Caco-2 (cell line): ENCODE results near the gene FAM174C. TPM values are rescaled to one million over a fixed set of nuclear protein-coding genes. Genes with fewer than 3 reads are reported as not detected.
A peak's percentile ranks its signal among the peaks of the same experiment; 100 is the strongest.

Source experiments
- BruUV-seq: library from RNA; stranded (reverse); fragments of 400-500 nt; replicated peaks from 2 replicates; lab custom pipeline; 2021; lab: Mats Ljungman, UMichigan
- CTCF ChIA-PET: fragments of 300-600 bp; sonication (Branson Sonifier 250); formaldehyde crosslinking; loops from one replicate; lab custom pipeline; 2022; ENCODE audit warnings: antibody characterized with exemption; lab: Charles Lee
- POLR2A ChIA-PET: fragments of 300-600 bp; sonication (Branson Sonifier 250); formaldehyde crosslinking; loops from one replicate; lab custom pipeline; 2022; ENCODE audit warnings: antibody characterized with exemption; lab: Charles Lee
- DNase-seq, 2 experiments: peaks; one replicate each; pipeline versions ENCODE4 v3.0.0 to v3.0.0-alpha.2; 2020 to 2022
- H3K27me3 ChIP-seq: replicated peaks from 2 replicates; pipeline ENCODE4 v1.6.0; 2011; ENCODE audit warnings: low read length; ENCODE audit not compliant: control insufficient read depth, insufficient read depth
- H3K36me3 ChIP-seq: 2 replicates; pipeline ENCODE4 v1.5.1; 2011; ENCODE audit warnings: low read length; ENCODE audit not compliant: control insufficient read depth, insufficient read depth
- H3K4me1 ChIP-seq: fragments of 250-450 bp; sonication (Bioruptor Pico); 2 replicates; pipeline ENCODE4 v1.5.1; 2020; ENCODE audit warnings: mild to moderate bottlenecking
- H3K4me3 ChIP-seq: 2 replicates; pipeline ENCODE4 v1.5.1; 2011; ENCODE audit warnings: low read depth, mild to moderate bottlenecking, control low read depth, low read length
- H3K9me3 ChIP-seq: fragments of 250-450 bp; sonication (Bioruptor Pico); 2 replicates; pipeline ENCODE4 v1.5.1; 2020; ENCODE audit warnings: mild to moderate bottlenecking, moderate library complexity
- H3K27ac Mint-ChIP-seq: one replicate; pipeline ENCODE4 v1.8.0; 2022; ENCODE audit warnings: mixed read lengths; ENCODE audit not compliant: unreplicated experiment
- H3K27me3 Mint-ChIP-seq: one replicate; pipeline ENCODE4 v1.8.0; 2022; ENCODE audit warnings: mixed read lengths; ENCODE audit not compliant: insufficient read depth, unreplicated experiment
- H3K36me3 Mint-ChIP-seq: one replicate; pipeline ENCODE4 v1.8.0; 2022; ENCODE audit warnings: mild to moderate bottlenecking, mixed read lengths; ENCODE audit not compliant: insufficient read depth, unreplicated experiment
- H3K4me1 Mint-ChIP-seq: one replicate; pipeline ENCODE4 v1.8.0; 2022; ENCODE audit warnings: low read depth, mixed read lengths; ENCODE audit not compliant: unreplicated experiment
- H3K4me3 Mint-ChIP-seq: one replicate; pipeline ENCODE4 v1.8.0; 2022; ENCODE audit warnings: mild to moderate bottlenecking, moderate library complexity, mixed read lengths; ENCODE audit not compliant: unreplicated experiment
- H3K9me3 Mint-ChIP-seq: one replicate; pipeline ENCODE4 v1.8.0; 2022; ENCODE audit warnings: mixed read lengths; ENCODE audit not compliant: unreplicated experiment
- CTCF ChIP-seq, 2 experiments: fragments of 200-600 bp in 1 of 2; IDR thresholded peaks; 1 replicate in 1 of 2; 2 replicates in 1 of 2; pipeline versions ENCODE4 v1.5.1 to v1.8.0; 2011 to 2022; ENCODE audit warnings: antibody characterized with exemption in 1 of 2, control low read depth in 1 of 2, inconsistent platforms in 1 of 2, low read depth in 1 of 2, low read length in 1 of 2, mild to moderate bottlenecking in 1 of 2, moderate library complexity in 1 of 2; ENCODE audit not compliant: insufficient read depth in 1 of 2, severe bottlenecking in 1 of 2, unreplicated experiment in 1 of 2
- intact Hi-C: fragments of 100-400 bp; cut with micrococcal nuclease; formaldehyde crosslinking; loops from one replicate; pipeline ENCODE4 v1.10.0; 2022; ENCODE audit not compliant: unreplicated experiment
- total RNA-seq: library from RNA; stranded (reverse); gene quantifications from 2 replicates; pipeline ENCODE4 v1.2.3, GENCODE V29; 2022

FAM174C gene
- total RNA-seq, 1 experiment from 2014 or later: 51.0 TPM

DNA sequence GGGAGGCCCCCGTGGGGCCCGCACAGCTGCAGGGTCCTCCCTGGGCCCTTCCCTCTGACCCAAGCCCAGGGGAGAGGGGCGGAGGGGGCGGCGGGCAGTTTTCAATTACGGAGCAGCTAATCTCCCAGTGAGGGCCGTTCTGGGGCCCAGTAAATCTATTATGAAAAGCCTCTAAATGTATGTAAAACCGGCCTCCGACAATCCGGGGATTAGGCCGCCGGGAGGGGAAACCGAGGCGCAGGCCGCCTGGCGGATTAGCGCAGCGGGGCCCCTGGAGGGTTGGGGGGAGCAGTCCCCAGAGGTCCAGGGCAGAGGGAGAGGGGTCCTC is 35.5 kb downstream of the FAM174C start:
- H3K27me3 ChIP-seq: no peaks in the 10 kb centered on the region
- no peak for TF ChIP-seq CTCF (IDR thresholded peaks at IDR 0.05; ENCODE audit: insufficient read depth in 1 of 2, low read depth in 1 of 2, low read length in 1 of 2, severe bottlenecking in 1 of 2, unreplicated experiment in 1 of 2)
- intact Hi-C loops: no loop called here
- peaks cover 14% of the 10 kb centered on the region for H3K4me1 ChIP-seq
- no peaks in the 10 kb centered on the region for H3K4me1 Mint-ChIP-seq
- ChIA-PET POLR2A (interaction anchor here (0.9 kb wide), 1 partner anchor 43 kb away, joined by 3 read pairs; no protein-coding TSS in a partner anchor), CTCF (no interaction called here)
- no peaks in the 10 kb centered on the region for H3K36me3 ChIP-seq
- BruUV-seq: no TSS peak
- H3K4me3 Mint-ChIP-seq: no peak overlapping the region
- no peaks in the 10 kb centered on the region for H3K9me3 ChIP-seq
- H3K4me3 ChIP-seq: no peak overlapping the region
- no peak for DNase-seq
- peaks cover 10% of the 10 kb centered on the region for H3K36me3 Mint-ChIP-seq
- H3K27me3 Mint-ChIP-seq: no peaks in the 10 kb centered on the region
- no peak overlapping the region for H3K27ac Mint-ChIP-seq
- H3K9me3 Mint-ChIP-seq: no peaks in the 10 kb centered on the region

DNA sequence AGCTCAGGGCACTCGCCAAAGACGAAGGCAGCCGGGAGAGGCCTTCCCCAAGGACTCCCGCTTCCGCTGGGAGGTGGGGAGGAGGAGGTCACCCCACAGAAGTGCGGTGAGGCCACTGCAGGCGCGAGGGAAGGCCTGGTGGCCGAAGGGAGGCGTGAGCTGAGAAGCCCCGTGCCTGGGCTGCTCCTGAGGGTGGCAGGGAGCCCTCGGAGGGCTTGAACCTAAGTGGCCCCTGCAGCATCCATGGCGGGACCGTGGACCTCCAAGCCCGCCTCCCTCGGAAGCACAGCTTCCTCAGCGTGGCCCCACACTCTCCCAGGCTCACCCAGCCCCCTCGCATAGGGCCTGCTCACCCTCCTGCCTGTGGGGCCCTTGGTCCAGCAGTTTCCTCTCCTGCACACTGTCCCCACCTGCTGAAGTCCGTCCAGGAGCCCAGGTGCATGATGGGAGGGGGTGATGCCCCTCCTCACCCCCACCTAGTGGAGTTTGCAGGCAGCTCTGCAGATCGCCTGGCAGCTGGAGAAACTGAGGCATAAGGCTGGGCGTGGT is 36.3 kb downstream of the FAM174C start:
- no peak overlapping the region for H3K27ac Mint-ChIP-seq
- no peaks in the 10 kb centered on the region for H3K9me3 ChIP-seq
- H3K4me3 ChIP-seq: no peak overlapping the region
- BruUV-seq: no TSS peak
- intact Hi-C loops: no loop called here
- no peaks in the 10 kb centered on the region for H3K4me1 Mint-ChIP-seq
- H3K4me1 ChIP-seq: peaks cover 14% of the 10 kb centered on the region
- POLR2A ChIA-PET: interaction anchor here (0.9 to 1.2 kb wide), 2 partner anchors 43 kb away, joined by 3 to 4 read pairs; partner anchors contain the start of gene CIRBP
- no peak for TF ChIP-seq CTCF (IDR thresholded peaks at IDR 0.05; ENCODE audit: insufficient read depth in 1 of 2, low read depth in 1 of 2, low read length in 1 of 2, severe bottlenecking in 1 of 2, unreplicated experiment in 1 of 2)
- no peak overlapping the region for H3K4me3 Mint-ChIP-seq
- H3K36me3 ChIP-seq: no peaks in the 10 kb centered on the region
- CTCF ChIA-PET: interaction anchor here (0.6 kb wide), 1 partner anchor 121 kb away, joined by 4 read pairs; no protein-coding TSS in a partner anchor
- no peaks in the 10 kb centered on the region for H3K27me3 Mint-ChIP-seq
- no peaks in the 10 kb centered on the region for H3K9me3 Mint-ChIP-seq
- DNase-seq: no peak
- peaks cover 10% of the 10 kb centered on the region for H3K36me3 Mint-ChIP-seq
- H3K27me3 ChIP-seq: no peaks in the 10 kb centered on the region

- TF ChIP-seq CTCF (IDR thresholded peaks at IDR 0.05; ENCODE audit: insufficient read depth in 1 of 2, low read depth in 1 of 2, low read length in 1 of 2, severe bottlenecking in 1 of 2, unreplicated experiment in 1 of 2): no peak
- Histone ChIP-seq H3K36me3 (no peaks in the 10 kb centered on the region), H3K9me3 (no peaks in the 10 kb centered on the region), H3K4me3 (no peak overlapping the region), H3K27me3 (no peaks in the 10 kb centered on the region), H3K4me1 (peaks cover 14% of the 10 kb centered on the region)
- H3K36me3 Mint-ChIP-seq: peaks cover 5% of the 10 kb centered on the region
- intact Hi-C loops: no loop called here
- BruUV-seq: no TSS peak
- peak; percentile 66 to 70 for DNase-seq
- no peak overlapping the region for H3K4me3 Mint-ChIP-seq
- no peaks in the 10 kb centered on the region for H3K9me3 Mint-ChIP-seq
- H3K27ac Mint-ChIP-seq: no peak overlapping the region
- no peaks in the 10 kb centered on the region for H3K4me1 Mint-ChIP-seq
- no peaks in the 10 kb centered on the region for H3K27me3 Mint-ChIP-seq
- ChIA-PET CTCF (interaction anchor here (0.5 to 1.2 kb wide), 3 partner anchors 11 to 46 kb away, joined by 3 to 5 read pairs (median 3); no protein-coding TSS in a partner anchor), POLR2A (interaction anchor here (0.5 to 1.6 kb wide), 5 partner anchors 11 to 185 kb away, joined by 3 to 6 read pairs (median 4); partner anchors contain the start of gene CIRBP)
These were observed 37.7 kb downstream of the FAM174C start for GRCh38 chr19:1312767-1313694.
